Measurements from ENCODE around the gene IL1RAPL1. TPM values are rescaled to one million over a fixed set of nuclear protein-coding genes. Genes with fewer than 3 reads are reported as not detected.

Gene IL1RAPL1
- total RNA-seq, 3 donors from 2014 or later = not detected

GRCh38 chrX:29545878-29546277, 958.6 kb downstream of the IL1RAPL1 start:
- no peaks in the 10 kb centered on the region for H3K4me1 Mint-ChIP-seq (ENCODE audit: low read depth)
- H3K9me3 Mint-ChIP-seq = no peaks in the 10 kb centered on the region
- no peaks in the 10 kb centered on the region for H3K36me3 Mint-ChIP-seq (ENCODE audit: insufficient read depth)
- ATAC-seq (no peak), DNase-seq (no peak)
- H3K27me3 Mint-ChIP-seq (ENCODE audit: low read depth) = no peaks in the 10 kb centered on the region
- H3K4me3 Mint-ChIP-seq = no peak overlapping the region

- DNase-seq = no peak
- Mint-ChIP-seq H3K27me3 (ENCODE audit: low read depth) (no peaks in the 10 kb centered on the region), H3K4me3 (no peak overlapping the region), H3K9me3 (no peaks in the 10 kb centered on the region), H3K4me1 (ENCODE audit: low read depth) (no peaks in the 10 kb centered on the region), H3K36me3 (ENCODE audit: insufficient read depth) (no peaks in the 10 kb centered on the region)
- no peak for ATAC-seq
Observed at GRCh38 chrX:29547877-29548276, 960.6 kb downstream of the IL1RAPL1 start.

DNA sequence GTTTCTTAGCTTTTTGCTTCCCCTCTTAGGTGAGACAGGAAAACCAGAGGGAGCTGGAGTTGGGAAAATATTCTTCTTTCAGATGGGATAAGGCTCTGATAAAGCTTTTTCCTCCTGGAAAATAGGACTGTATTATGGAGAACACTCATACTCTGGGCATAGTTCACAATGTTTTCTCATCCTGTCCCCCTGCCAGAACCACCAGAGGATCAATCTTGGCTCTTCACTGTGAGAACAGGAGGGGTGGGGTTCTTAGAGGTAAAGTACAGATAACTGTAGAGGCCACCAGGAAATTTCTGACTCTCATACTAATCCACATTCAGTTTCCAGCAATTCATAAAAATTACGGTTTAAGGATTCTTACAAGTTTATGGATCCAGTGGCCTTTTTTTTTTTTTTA, 966.3 kb downstream of the IL1RAPL1 start:
- H3K27me3 Mint-ChIP-seq (ENCODE audit: low read depth) = no peaks in the 10 kb centered on the region
- no peak overlapping the region for H3K4me3 Mint-ChIP-seq
- no peaks in the 10 kb centered on the region for H3K9me3 Mint-ChIP-seq
- ATAC-seq (no peak), DNase-seq (no peak)
- no peaks in the 10 kb centered on the region for H3K4me1 Mint-ChIP-seq (ENCODE audit: low read depth)
- no peaks in the 10 kb centered on the region for H3K36me3 Mint-ChIP-seq (ENCODE audit: insufficient read depth)

- DNase-seq (no peak), ATAC-seq (no peak)
- H3K36me3 Mint-ChIP-seq (ENCODE audit: insufficient read depth) = no peaks in the 10 kb centered on the region
- no peaks in the 10 kb centered on the region for H3K27me3 Mint-ChIP-seq (ENCODE audit: low read depth)
- H3K4me3 Mint-ChIP-seq = no peak overlapping the region
- H3K4me1 Mint-ChIP-seq (ENCODE audit: low read depth) = no peaks in the 10 kb centered on the region
- peaks cover 7% of the 10 kb centered on the region for H3K9me3 Mint-ChIP-seq
Observed at GRCh38 chrX:29555465-29556091, 968.3 kb downstream of the IL1RAPL1 start.

- Mint-ChIP-seq H3K36me3 (ENCODE audit: insufficient read depth) (no peaks in the 10 kb centered on the region), H3K9me3 (peaks cover 11% of the 10 kb centered on the region), H3K27me3 (ENCODE audit: low read depth) (no peaks in the 10 kb centered on the region), H3K4me1 (ENCODE audit: low read depth) (no peaks in the 10 kb centered on the region), H3K4me3 (no peak overlapping the region)
- no peak for DNase-seq
- no peak for ATAC-seq
Observed at GRCh38 chrX:29560065-29560464, 972.8 kb downstream of the IL1RAPL1 start.

- H3K4me3 Mint-ChIP-seq = no peak overlapping the region
- H3K36me3 Mint-ChIP-seq (ENCODE audit: insufficient read depth) = no peaks in the 10 kb centered on the region
- ATAC-seq = no peak
- H3K27me3 Mint-ChIP-seq (ENCODE audit: low read depth) = no peaks in the 10 kb centered on the region
- DNase-seq = no peak
- H3K4me1 Mint-ChIP-seq (ENCODE audit: low read depth) = no peaks in the 10 kb centered on the region
- H3K9me3 Mint-ChIP-seq = peaks cover 11% of the 10 kb centered on the region
Observed at GRCh38 chrX:29561417-29561816, 974.2 kb downstream of the IL1RAPL1 start.

DNA sequence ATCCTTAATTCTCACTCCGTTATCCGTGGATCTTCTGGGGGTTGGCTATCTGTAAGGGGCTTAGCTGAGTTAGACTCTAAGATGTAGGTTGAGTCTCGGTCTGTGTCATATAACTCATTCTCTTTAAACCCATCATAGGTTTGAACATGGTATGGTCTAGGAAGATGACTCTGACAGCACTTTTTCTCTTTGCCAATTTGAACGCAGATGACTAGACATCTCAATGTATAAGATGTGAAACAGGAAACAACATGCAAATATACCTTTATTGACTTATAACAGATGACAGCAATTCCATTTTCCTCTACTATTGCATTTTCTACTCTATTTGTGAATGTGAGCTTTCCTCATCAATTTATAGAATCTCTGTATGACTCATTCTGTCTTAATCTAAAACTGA, 993.3 kb downstream of the IL1RAPL1 start:
- ATAC-seq = no peak
- DNase-seq = no peak
- H3K27me3 Mint-ChIP-seq (ENCODE audit: low read depth) = no peaks in the 10 kb centered on the region
- no peaks in the 10 kb centered on the region for H3K36me3 Mint-ChIP-seq (ENCODE audit: insufficient read depth)
- H3K4me3 Mint-ChIP-seq = no peak overlapping the region
- peaks cover 12% of the 10 kb centered on the region for H3K9me3 Mint-ChIP-seq
- H3K4me1 Mint-ChIP-seq (ENCODE audit: low read depth) = no peaks in the 10 kb centered on the region

DNA sequence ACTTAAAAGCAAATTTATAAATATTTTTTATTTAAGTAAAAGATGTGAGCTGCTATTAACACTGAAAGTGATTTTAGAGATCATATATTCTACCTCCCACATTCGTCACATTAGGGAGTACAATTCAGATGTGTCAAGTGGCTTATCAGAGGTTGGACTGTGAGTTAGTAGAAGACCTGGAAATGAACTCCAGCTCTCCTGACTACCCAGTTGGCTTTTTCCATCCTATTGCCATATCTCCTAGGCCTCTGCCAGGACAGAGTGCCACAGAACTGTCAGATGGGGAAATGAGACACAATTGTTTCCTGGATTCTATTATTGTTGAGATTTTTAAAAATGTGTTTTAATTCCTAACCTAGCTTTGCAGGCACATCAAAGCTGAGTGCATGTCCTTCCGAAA, 994.0 kb downstream of the IL1RAPL1 start:
- no peak for DNase-seq
- Mint-ChIP-seq H3K4me1 (ENCODE audit: low read depth) (no peaks in the 10 kb centered on the region), H3K9me3 (peaks cover 12% of the 10 kb centered on the region), H3K4me3 (no peak overlapping the region), H3K27me3 (ENCODE audit: low read depth) (no peaks in the 10 kb centered on the region), H3K36me3 (ENCODE audit: insufficient read depth) (no peaks in the 10 kb centered on the region)
- ATAC-seq = no peak

- no peak overlapping the region for H3K4me3 Mint-ChIP-seq
- peaks cover 7% of the 10 kb centered on the region for H3K9me3 Mint-ChIP-seq
- DNase-seq (no peak), ATAC-seq (no peak)
- H3K27me3 Mint-ChIP-seq (ENCODE audit: low read depth) = no peaks in the 10 kb centered on the region
- no peaks in the 10 kb centered on the region for H3K4me1 Mint-ChIP-seq (ENCODE audit: low read depth)
- H3K36me3 Mint-ChIP-seq (ENCODE audit: insufficient read depth) = no peaks in the 10 kb centered on the region
Observed at GRCh38 chrX:29587107-29587506, 999.9 kb downstream of the IL1RAPL1 start.

DNA sequence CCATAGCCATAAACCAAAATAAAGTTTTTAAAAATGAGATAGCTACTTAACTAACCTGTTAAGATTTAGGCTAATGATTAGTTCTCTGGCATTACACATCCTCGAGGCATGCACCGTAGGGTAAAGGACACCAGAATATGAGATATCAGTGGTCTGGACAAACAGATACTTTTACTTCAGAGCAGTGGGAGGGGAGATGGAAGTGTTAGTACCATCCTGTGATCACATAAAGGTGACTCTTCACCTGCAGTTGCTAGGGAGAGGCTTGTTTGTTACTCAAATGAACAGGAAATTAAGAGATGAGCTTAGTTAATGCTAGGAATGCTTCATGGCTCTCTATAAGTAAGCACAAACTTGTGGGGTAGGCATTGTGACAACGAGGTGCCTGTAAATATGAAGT, 1003.7 kb downstream of the IL1RAPL1 start:
- H3K36me3 Mint-ChIP-seq (ENCODE audit: insufficient read depth) = no peaks in the 10 kb centered on the region
- no peaks in the 10 kb centered on the region for H3K9me3 Mint-ChIP-seq
- DNase-seq (no peak), ATAC-seq (no peak)
- no peaks in the 10 kb centered on the region for H3K27me3 Mint-ChIP-seq (ENCODE audit: low read depth)
- H3K4me1 Mint-ChIP-seq (ENCODE audit: low read depth) = no peaks in the 10 kb centered on the region
- H3K4me3 Mint-ChIP-seq = no peak overlapping the region

DNA sequence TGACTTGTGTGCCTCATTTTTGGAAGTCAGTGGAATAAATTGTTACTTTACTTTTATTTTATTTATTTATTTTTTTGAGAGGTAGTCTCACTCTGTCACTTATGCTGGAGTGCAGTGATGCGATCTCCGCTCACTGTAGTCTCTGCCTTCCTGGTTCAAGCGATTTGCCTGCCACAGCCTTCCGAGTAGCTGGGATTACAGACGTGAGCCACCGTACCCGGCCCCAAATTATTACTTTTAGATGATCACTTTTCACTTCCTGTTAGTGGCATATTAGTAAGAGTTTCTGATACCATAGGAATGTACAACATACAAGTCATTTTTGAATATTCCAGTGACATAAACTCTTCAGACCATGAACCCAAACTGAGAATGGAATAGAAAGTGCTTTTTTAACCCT, 1017.1 kb downstream of the IL1RAPL1 start:
- Mint-ChIP-seq H3K4me3 (no peak overlapping the region), H3K9me3 (peaks cover 3% of the 10 kb centered on the region), H3K27me3 (ENCODE audit: low read depth) (no peaks in the 10 kb centered on the region), H3K36me3 (ENCODE audit: insufficient read depth) (no peaks in the 10 kb centered on the region), H3K4me1 (ENCODE audit: low read depth) (no peaks in the 10 kb centered on the region)
- DNase-seq = no peak
- no peak for ATAC-seq

GRCh38 chrX:29617276-29617675, 1030.0 kb downstream of the IL1RAPL1 start:
- no peaks in the 10 kb centered on the region for H3K36me3 Mint-ChIP-seq (ENCODE audit: insufficient read depth)
- no peaks in the 10 kb centered on the region for H3K9me3 Mint-ChIP-seq
- H3K4me3 Mint-ChIP-seq = no peak overlapping the region
- H3K27me3 Mint-ChIP-seq (ENCODE audit: low read depth) = no peaks in the 10 kb centered on the region
- ATAC-seq (no peak), DNase-seq (no peak)
- no peaks in the 10 kb centered on the region for H3K4me1 Mint-ChIP-seq (ENCODE audit: low read depth)

- Mint-ChIP-seq H3K4me3 (no peak overlapping the region), H3K4me1 (ENCODE audit: low read depth) (no peaks in the 10 kb centered on the region), H3K36me3 (ENCODE audit: insufficient read depth) (no peaks in the 10 kb centered on the region), H3K27me3 (ENCODE audit: low read depth) (no peaks in the 10 kb centered on the region), H3K9me3 (no peaks in the 10 kb centered on the region)
- ATAC-seq (no peak), DNase-seq (no peak)
Observed at GRCh38 chrX:29617725-29618124, 1030.5 kb downstream of the IL1RAPL1 start.

- Mint-ChIP-seq H3K27me3 (ENCODE audit: low read depth) (no peaks in the 10 kb centered on the region), H3K36me3 (ENCODE audit: insufficient read depth) (no peaks in the 10 kb centered on the region), H3K4me3 (no peak overlapping the region), H3K9me3 (no peaks in the 10 kb centered on the region), H3K4me1 (ENCODE audit: low read depth) (no peaks in the 10 kb centered on the region)
- DNase-seq = no peak
- no peak for ATAC-seq
Observed at GRCh38 chrX:29627833-29628232, 1040.6 kb downstream of the IL1RAPL1 start.

DNA sequence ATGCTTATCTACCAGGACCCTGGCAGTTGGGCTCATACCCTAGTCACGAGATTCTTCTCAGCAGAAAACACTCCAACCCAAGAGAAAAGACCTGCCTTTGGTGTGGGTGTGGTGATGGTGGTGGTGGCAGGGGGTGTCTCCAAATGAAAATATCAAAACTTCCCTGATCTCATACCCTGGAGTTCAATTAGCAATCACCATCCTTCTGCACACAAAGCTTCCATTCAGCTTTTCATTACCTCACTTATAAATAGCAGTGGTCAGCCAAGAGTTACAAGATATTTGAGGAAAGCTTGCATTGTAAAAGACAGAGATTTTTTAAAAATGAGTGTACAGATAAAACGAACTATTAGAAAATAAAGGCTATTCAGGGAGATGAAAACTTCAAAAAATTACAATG, 1047.3 kb downstream of the IL1RAPL1 start:
- no peaks in the 10 kb centered on the region for H3K9me3 Mint-ChIP-seq
- ATAC-seq (no peak), DNase-seq (no peak)
- no peak overlapping the region for H3K4me3 Mint-ChIP-seq
- no peaks in the 10 kb centered on the region for H3K27me3 Mint-ChIP-seq (ENCODE audit: low read depth)
- H3K36me3 Mint-ChIP-seq (ENCODE audit: insufficient read depth) = no peaks in the 10 kb centered on the region
- H3K4me1 Mint-ChIP-seq (ENCODE audit: low read depth) = no peaks in the 10 kb centered on the region

GRCh38 chrX:29636331-29636730, 1049.1 kb downstream of the IL1RAPL1 start:
- DNase-seq (no peak), ATAC-seq (no peak)
- no peaks in the 10 kb centered on the region for H3K4me1 Mint-ChIP-seq (ENCODE audit: low read depth)
- H3K4me3 Mint-ChIP-seq = no peak overlapping the region
- no peaks in the 10 kb centered on the region for H3K36me3 Mint-ChIP-seq (ENCODE audit: insufficient read depth)
- H3K9me3 Mint-ChIP-seq = peaks cover 2% of the 10 kb centered on the region
- H3K27me3 Mint-ChIP-seq (ENCODE audit: low read depth) = no peaks in the 10 kb centered on the region

All from activated T-cell treated with anti-CD3 and anti-CD28 coated beads, Interleukin-2, amount 50 U/mL, for 4 hours (primary cell).